HG03342 (cell line): ENCODE measurements around the gene PARVA.

Experiments
- ATAC-seq: cut with Tn5 transposase; IDR thresholded peaks from one replicate; pipeline ENCODE4 v1.9.1; 2021; ENCODE audit warnings: mild to moderate bottlenecking, moderate library complexity; ENCODE audit not compliant: unreplicated experiment

Gene PARVA

GRCh38 chr11:12375720-12376119, 1.7 kb upstream of the PARVA start:
- no peak for ATAC-seq

DNA sequence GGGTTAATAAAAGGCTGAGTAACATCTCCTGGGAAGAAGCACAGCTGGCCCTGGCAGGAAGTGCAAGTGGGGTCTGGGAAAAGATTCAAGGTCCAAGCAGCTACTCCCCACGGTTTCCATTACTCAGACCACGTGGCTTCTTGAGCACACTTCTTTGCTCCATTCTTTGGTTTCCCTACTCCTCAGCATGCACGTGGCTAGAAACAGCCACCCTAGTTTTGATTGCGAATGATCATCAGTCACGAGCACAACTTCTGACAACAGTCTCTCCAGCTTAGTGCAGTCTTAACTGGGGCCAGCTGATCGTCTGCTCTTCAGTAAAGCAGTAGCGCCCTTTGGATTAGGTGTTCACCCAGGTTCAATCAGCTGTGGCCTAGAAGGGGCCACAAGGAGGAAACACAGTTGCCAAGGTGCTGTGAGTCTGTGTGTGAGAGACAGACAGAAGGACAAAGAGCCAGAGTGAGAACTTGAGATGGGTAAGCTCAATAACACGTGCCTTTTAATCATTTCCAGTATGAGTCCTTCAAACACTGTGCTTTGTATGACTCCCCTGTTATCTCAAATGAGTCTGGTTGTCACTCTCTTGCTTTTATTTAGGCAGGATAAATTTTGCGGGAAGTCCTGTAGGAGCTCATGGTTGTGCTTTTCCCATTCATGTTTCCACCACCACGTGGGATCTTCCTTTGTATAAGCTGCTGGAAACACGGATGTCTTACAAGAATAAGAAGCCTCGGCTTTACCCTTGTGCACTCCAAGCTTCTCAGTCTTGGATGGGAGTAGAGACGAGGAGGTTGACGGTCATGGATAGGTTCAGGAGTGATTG, 901 bp upstream of the PARVA start:
- ATAC-seq = no peak

DNA sequence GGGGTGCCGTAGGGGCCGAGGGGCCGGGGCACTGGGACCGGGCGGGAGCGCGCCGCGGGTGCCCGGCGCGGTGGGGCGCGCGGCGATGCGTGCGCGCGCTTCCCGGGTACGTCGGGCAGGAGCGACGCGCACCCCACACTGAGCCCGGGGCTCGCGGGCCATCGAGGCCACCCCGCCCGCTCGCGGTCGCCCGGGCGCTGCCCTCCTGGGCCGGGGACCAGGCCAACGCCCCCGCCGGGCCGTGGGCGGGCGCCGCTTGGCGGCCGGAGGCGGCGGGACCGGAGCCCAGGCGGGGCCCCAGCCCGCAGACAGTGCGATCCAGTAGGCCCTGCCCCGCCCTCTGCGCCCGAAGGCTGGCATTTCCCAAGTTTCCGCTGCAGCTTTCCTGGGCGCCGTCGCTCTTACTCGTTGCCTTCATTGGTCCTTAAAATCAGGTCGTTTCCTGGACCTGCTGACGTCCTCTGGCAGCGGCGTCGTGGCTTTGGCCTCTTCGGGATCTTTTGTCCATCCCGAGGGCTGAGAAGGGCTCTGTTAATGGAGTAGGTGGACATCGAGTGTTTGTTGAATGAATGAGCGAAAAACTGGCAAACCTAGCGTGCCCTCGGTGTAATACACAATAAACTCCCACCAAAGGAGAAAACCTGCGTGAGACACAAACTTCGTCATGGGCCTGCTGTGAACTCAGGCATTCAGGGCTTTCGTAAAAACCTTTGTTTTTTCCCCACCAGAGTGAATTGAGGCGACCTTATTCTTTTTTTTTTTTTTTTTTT, 638 bp downstream of the PARVA start:
- ATAC-seq = no peak

GRCh38 chr11:12380565-12381325, 3.4 kb downstream of the PARVA start:
- ATAC-seq = no peak

- ATAC-seq = no peak
Observed at GRCh38 chr11:12381875-12382274, 4.5 kb downstream of the PARVA start.

- no peak for ATAC-seq
Observed at GRCh38 chr11:12382451-12382850, 5.1 kb downstream of the PARVA start.

DNA sequence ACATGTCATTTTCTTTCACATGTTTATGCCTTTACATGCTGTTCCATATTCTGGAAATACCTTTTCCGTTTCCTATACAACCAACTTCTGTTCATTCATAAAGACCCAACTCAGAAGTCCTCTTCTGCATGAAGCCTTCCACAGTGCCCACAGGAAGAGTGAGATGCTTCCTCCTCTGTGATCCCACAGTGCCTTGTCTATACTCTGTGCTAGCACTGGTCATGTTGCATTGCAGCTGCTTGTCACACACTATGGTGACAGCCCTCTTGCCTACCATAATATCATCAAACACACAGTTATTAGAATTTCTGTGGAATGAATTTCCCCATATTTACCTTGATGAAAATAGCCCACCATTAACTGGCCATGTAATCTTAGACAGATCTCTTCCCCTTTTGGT, 8.9 kb downstream of the PARVA start:
- no peak for ATAC-seq

GRCh38 chr11:12386745-12387144, 9.4 kb downstream of the PARVA start:
- ATAC-seq = no peak

GRCh38 chr11:12388173-12388572, 10.8 kb downstream of the PARVA start:
- no peak for ATAC-seq

DNA sequence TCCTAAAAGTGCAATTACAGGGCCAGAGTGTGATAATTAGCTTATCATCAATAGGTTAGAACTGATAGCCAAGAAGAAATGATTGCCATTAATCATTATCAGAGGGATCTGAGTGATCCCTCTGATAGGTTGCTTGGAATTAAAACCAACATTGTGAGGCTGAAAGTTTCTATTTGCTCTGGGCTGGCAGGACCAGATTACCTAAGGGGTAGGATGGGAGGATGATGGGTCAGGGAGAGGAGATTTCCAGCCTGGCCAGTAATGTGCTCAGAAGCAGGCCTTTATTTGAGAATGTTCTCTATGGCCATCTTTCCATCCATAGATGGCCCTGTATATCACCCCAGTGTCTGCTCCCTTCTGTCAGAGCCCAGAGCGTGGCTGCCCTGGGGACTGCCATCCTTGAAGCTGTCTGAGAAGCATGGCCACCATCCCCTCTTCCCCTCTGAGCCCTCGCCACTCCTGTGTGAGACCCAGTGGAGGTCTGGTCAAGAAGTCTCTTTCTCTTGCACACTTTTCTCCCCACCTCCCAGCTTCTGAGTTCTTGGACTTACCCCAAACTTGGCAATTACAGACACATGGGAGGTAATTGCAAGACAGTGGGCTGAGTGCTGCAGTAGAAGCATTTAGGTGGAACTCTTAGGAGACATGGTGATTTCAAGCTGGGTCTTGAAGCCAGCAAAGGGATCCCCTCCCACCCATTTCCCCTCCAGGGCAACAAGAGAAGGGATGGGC, 11.7 kb downstream of the PARVA start:
- no peak for ATAC-seq

GRCh38 chr11:12389676-12390657, 12.6 kb downstream of the PARVA start:
- no peak for ATAC-seq

- ATAC-seq = no peak
Observed at GRCh38 chr11:12390687-12391110, 13.3 kb downstream of the PARVA start.

DNA sequence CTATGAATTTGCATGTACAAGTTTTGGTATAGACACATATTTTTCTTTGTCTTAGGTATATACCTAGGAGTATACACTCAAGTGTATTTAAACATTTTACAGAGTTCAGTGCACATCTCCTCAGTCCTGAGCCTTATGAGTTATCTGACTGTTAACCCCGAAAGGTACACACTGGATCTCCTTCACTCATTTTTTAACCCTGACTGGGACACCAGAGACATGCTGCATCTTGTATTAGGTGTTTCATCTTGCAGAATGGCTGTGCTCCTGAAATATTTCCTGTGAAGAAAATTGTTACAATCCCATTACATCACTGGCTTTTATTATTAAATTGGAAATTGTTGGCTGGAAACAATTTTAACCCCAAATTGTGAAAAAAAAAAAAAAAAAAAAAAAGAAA, 15.3 kb downstream of the PARVA start:
- ATAC-seq = no peak

- no peak for ATAC-seq
Observed at GRCh38 chr11:12393691-12394090, 16.3 kb downstream of the PARVA start.

DNA sequence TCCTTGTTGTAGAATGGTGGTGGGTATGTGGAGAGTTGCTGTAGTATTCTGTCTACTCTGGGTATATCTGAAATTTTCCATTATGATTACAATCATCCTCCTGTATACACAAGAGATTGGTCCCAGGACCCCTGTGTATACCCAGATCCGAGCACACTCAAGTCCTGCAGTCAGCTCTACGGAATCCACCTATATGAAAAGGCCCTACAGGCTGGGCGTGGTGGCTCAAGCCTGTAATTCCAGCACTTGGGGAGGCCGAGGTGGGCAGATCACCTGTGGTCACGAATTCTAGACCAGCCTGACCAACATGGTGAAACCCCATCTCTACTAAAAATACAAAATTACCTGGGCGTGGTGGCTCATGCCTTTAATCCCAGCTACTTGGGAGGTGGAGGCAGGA, 17.2 kb downstream of the PARVA start:
- ATAC-seq = no peak

DNA sequence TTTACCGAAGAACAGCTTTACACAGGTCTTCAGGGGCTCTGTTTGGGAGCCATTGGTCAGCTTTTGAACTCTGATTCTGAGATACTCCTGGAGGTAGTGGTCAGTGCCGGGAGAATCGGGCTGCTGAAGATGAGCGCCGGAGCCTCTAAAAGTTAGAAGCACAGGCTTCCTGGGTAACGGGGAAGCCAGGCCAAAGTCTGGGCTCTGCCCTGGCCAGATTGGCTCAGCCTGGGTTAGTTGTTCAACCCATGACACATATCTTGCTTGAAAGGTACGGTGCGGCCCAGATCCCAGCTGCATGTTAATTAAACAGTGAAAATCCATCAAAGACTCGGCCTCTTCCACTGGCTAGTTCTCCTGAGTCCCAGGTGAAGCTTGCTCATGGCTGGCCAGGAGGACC, 18.0 kb downstream of the PARVA start:
- ATAC-seq = no peak

DNA sequence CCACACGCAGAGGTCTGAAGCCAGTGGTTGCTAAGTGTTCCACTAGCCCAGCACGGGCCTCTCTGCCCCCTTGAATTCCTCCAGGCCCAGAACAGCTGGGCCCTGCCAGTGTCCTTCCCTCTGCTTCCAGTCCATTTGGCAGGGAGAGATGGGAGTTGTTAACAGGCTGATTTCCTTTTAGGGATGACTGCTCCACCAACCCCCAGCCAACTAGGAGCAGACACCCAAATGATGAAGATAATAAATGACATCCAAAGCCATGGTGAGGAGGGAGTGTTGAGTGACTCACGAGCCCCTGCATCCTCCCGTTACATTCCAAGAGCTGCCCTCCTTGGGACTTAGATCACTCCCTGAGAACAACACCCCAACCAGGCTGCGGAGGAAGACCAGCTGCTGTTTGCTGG, 20.6 kb downstream of the PARVA start:
- ATAC-seq = no peak

DNA sequence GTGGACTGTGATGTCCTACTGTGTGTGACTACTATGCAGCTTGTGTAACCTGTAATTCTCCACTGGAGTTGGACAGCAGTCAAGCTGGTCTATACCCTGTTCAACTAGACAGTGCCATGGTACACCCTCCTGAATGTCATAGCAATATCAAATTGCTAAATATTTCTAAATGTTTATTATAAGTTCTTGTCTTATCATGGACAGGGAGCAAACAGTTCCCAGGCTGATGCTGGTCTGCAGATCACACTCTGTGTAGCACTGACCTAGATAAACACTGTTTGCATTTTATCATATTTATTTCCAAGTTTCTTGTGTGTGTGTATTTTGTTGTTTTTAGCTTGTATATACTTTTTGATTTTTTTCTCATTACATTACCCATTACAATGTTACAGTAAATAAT, 22.0 kb downstream of the PARVA start:
- no peak for ATAC-seq

DNA sequence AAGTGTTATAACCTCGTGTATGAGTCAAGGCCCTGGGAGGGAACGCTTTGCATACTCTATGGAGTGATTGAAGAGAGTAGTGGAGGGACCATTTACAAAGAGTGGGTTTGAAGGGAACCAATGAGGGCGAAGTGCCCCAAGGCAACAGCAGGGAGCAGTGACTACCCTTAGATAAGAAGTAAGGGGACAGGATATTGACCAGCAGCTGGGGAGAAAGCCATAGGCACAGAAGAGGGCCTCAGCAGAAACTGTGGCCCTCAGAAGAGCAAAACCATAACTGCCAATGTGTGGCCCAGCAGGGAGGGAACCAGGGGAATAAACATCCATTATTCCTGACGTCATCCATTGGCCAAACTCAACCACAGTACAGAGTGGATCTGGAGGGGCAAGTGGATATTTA, 24.7 kb downstream of the PARVA start:
- no peak for ATAC-seq

GRCh38 chr11:12402691-12403120, 25.3 kb downstream of the PARVA start:
- no peak for ATAC-seq
